Upper lobe of left lung (tissue), 4 donors: ENCODE measurements around the gene TMEM169.

ENCODE experiments used
- CTCF ChIP-seq, 6 experiments: fragments of 450-650 bp in 4 of 6; fragments of 200-600 bp in 2 of 6; sonication (generic) in 2 of 6; IDR thresholded peaks; one replicate each; pipeline ENCODE4 v1.5.1; 2016 to 2019; ENCODE audit warnings: antibody characterized with exemption in 6 of 6
- POLR2A ChIP-seq, 4 donors: fragments of 450-650 bp; IDR thresholded peaks; one replicate each; pipeline ENCODE4 v1.5.1; 2016 to 2017; ENCODE audit warnings: antibody characterized with exemption in 4 of 4, mild to moderate bottlenecking in 2 of 4
- POLR2AphosphoS5 ChIP-seq, 2 donors: sonication (generic); formaldehyde crosslinking; IDR thresholded peaks; one replicate each; pipeline ENCODE4 v1.5.1; 2017; ENCODE audit warnings: antibody characterized with exemption in 2 of 2

- TF ChIP-seq POLR2AphosphoS5 (IDR thresholded peaks at IDR 0.05): no peak
- TF ChIP-seq POLR2A (IDR thresholded peaks at IDR 0.05): no peak
- no peak for TF ChIP-seq CTCF (IDR thresholded peaks at IDR 0.05)
Measured at GRCh38 chr2:216108310-216108966, 26.7 kb downstream of the TMEM169 start.
